ENCODE data around the gene PPBP.

PPBP gene

GRCh38 chr4:73988061-73988460, at the start of gene PPBP:
PPBP (minus strand) TSS chr4:73988190; CDS start chr4:73988103, 87 bp downstream.
- H3K4me3 ChIP-seq (ENCODE audit: low read depth, low read length): no peak within 1 kb of the TSS
- TF ChIP-seq CTCF (IDR thresholded peaks at IDR 0.05; ENCODE audit: low read depth, low read length) (no peak), MYC (IDR thresholded peaks at IDR 0.05; ENCODE audit: low read depth, low read length) (no peak), MAX (IDR thresholded peaks at IDR 0.05; ENCODE audit: low read depth, low read length) (no peak), POLR2A (IDR thresholded peaks at IDR 0.05; ENCODE audit: extremely low read depth, insufficient read length) (no peak)
- peak; percentile 15 for DNase-seq (ENCODE audit: low read depth)

- no peak overlapping the region for H3K4me3 ChIP-seq (ENCODE audit: low read depth, low read length)
- DNase-seq (ENCODE audit: low read depth): no peak
- TF ChIP-seq MYC (IDR thresholded peaks at IDR 0.05; ENCODE audit: low read depth, low read length) (no peak), CTCF (IDR thresholded peaks at IDR 0.05; ENCODE audit: low read depth, low read length) (no peak), POLR2A (IDR thresholded peaks at IDR 0.05; ENCODE audit: extremely low read depth, insufficient read length) (no peak), MAX (IDR thresholded peaks at IDR 0.05; ENCODE audit: low read depth, low read length) (no peak)
Observed at GRCh38 chr4:74037076-74037955, 49.3 kb upstream of the PPBP start.

GRCh38 chr4:74033739-74034138, 45.7 kb upstream of the PPBP start:
- DNase-seq (ENCODE audit: low read depth): no peak
- no peak for TF ChIP-seq POLR2A (IDR thresholded peaks at IDR 0.05; ENCODE audit: extremely low read depth, insufficient read length)
- H3K4me3 ChIP-seq (ENCODE audit: low read depth, low read length): no peak overlapping the region

GRCh38 chr4:74032064-74032463, 44.1 kb upstream of the PPBP start:
- no peak for DNase-seq (ENCODE audit: low read depth)

GRCh38 chr4:74031576-74031975, 43.6 kb upstream of the PPBP start:
- H3K4me3 ChIP-seq (ENCODE audit: low read depth, low read length): no peak overlapping the region
- no peak for DNase-seq (ENCODE audit: low read depth)
- TF ChIP-seq CTCF (IDR thresholded peaks at IDR 0.05; ENCODE audit: low read depth, low read length) (no peak), MYC (IDR thresholded peaks at IDR 0.05; ENCODE audit: low read depth, low read length) (no peak)

More at GRCh38 chr4:74032064-74032463, 44.1 kb upstream of the PPBP start:
- TF ChIP-seq MYC (IDR thresholded peaks at IDR 0.05; ENCODE audit: low read depth, low read length) (no peak), CTCF (IDR thresholded peaks at IDR 0.05; ENCODE audit: low read depth, low read length) (no peak)
- no peak overlapping the region for H3K4me3 ChIP-seq (ENCODE audit: low read depth, low read length)

GRCh38 chr4:74030285-74030684, 42.3 kb upstream of the PPBP start:
- TF ChIP-seq MAX (IDR thresholded peaks at IDR 0.05; ENCODE audit: low read depth, low read length) (no peak), POLR2A (IDR thresholded peaks at IDR 0.05; ENCODE audit: extremely low read depth, insufficient read length) (no peak), CTCF (IDR thresholded peaks at IDR 0.05; ENCODE audit: low read depth, low read length) (no peak)
- no peak for DNase-seq (ENCODE audit: low read depth)
- H3K4me3 ChIP-seq (ENCODE audit: low read depth, low read length): no peak overlapping the region

All from NB4 (cell line).